Lower lobe of right lung (tissue), 2 donors: Measurements from ENCODE around the gene MRPL55. TPM values are rescaled to one million over a fixed set of nuclear protein-coding genes. Genes with fewer than 3 reads are reported as not detected.

Experiments
- ATAC-seq, 2 donors: fragments of 200-7000 bp; cut with Tn5 transposase; one replicate each; pipeline ENCODE4 v1.9.1; 2020 to 2022; ENCODE audit warnings: mild to moderate bottlenecking in 2 of 2, moderate library complexity in 2 of 2
- DNase-seq: peaks from one replicate; pipeline ENCODE4 v3.0.0-alpha.2; 2020
- H3K27ac ChIP-seq: fragments of 200-600 bp; one replicate; pipeline ENCODE4 v1.8.0; 2022
- H3K27me3 ChIP-seq: fragments of 200-600 bp; one replicate; pipeline ENCODE4 v1.8.0; 2022; ENCODE audit warnings: low read depth
- H3K36me3 ChIP-seq: fragments of 200-600 bp; one replicate; pipeline ENCODE4 v1.8.0; 2022; ENCODE audit warnings: mild to moderate bottlenecking
- H3K4me1 ChIP-seq: fragments of 200-600 bp; one replicate; pipeline ENCODE4 v1.8.0; 2022
- H3K4me3 ChIP-seq: fragments of 200-600 bp; one replicate; pipeline ENCODE4 v1.8.0; 2022; ENCODE audit warnings: mild to moderate bottlenecking
- H3K9me3 ChIP-seq: fragments of 200-600 bp; one replicate; pipeline ENCODE4 v1.8.0; 2022
- intact Hi-C: fragments of 100-400 bp; cut with DNase I; formaldehyde crosslinking; loops from one replicate; pipeline ENCODE4 v1.11.0; 2022
- total RNA-seq: library from RNA; stranded (reverse); fragmentation: NEBNext Ultra II Directional; extraction: Animal tissue kit (Norgen Biotek cat#: 25700); gene quantifications from one replicate; pipeline ENCODE4 v1.2.1, GENCODE V29; 2021
- TF ChIP-seq, protein P1 (sequence below): fragments of 200-600 bp; IDR thresholded peaks from one replicate; pipeline ENCODE4 v1.8.0; 2022; ENCODE audit warnings: antibody characterized with exemption, mild to moderate bottlenecking
- donor health status: DM: no; HTN: yes; CAD: no; lungs with severe emphysema.

Gene MRPL55
- total RNA-seq, 1 donor from 2014 or later: 43.6 TPM

DNA sequence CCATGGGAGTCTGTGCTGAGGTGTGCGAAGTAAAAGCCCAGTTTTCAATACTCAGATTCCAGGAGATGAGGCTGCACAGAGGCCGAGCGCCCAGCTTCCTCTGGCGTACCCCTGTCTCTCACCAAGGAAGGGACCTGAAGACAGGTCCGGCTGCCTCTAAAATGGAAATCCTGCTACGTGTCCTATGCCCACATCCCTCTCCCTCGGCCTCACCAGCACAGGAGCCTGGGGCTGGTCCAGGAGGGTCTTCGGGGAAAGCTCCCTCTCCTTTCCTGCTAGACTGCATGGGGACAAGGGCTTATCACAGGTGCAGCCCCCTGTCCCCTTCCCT is 392 bp downstream of the MRPL55 start:
- DNase-seq (peak; percentile 48), ATAC-seq (no peak)
- no peaks in the 10 kb centered on the region for H3K27me3 ChIP-seq
- intact Hi-C loops: no loop called here
- TF ChIP-seq, protein P1, sequence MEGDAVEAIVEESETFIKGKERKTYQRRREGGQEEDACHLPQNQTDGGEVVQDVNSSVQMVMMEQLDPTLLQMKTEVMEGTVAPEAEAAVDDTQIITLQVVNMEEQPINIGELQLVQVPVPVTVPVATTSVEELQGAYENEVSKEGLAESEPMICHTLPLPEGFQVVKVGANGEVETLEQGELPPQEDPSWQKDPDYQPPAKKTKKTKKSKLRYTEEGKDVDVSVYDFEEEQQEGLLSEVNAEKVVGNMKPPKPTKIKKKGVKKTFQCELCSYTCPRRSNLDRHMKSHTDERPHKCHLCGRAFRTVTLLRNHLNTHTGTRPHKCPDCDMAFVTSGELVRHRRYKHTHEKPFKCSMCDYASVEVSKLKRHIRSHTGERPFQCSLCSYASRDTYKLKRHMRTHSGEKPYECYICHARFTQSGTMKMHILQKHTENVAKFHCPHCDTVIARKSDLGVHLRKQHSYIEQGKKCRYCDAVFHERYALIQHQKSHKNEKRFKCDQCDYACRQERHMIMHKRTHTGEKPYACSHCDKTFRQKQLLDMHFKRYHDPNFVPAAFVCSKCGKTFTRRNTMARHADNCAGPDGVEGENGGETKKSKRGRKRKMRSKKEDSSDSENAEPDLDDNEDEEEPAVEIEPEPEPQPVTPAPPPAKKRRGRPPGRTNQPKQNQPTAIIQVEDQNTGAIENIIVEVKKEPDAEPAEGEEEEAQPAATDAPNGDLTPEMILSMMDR: no peak
- H3K4me3 ChIP-seq: peak overlapping the region; percentile 78
- H3K9me3 ChIP-seq: no peaks in the 10 kb centered on the region
- peaks cover 23% of the 10 kb centered on the region for H3K36me3 ChIP-seq
- H3K4me1 ChIP-seq: peaks cover 27% of the 10 kb centered on the region
- peak overlapping the region; percentile 92 for H3K27ac ChIP-seq

DNA sequence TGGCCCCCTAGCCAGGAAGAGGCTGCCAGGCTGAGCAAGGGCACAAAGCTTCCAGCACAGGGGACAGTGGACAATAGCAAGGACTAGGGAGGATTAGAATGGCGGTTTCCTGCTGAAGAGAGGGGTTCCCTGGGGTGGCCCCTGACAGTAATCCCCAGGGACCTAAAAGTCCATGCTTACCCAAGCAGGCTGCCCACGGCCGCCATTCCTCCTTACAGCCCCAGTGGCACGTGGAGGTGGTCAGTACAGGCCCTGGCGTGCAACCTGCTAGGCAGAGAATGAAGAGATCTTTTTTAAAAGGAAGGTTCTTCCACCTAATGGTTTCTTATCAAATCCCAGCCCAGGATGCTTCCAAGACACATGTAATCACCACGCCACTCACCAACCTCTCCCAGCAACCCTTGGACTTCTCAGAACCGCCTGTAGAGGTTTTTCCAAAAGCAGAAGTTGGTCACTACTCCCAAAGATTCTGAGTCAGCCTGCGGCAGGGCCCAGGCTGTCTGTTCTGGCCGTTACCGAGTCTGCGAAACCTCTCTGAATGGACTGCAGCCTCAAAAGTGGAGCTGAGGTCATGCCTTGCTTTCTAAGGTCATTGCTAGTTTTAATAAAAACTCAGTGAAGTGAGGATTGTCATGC is 926 bp downstream of the MRPL55 start:
- intact Hi-C loops: no loop called here
- peak overlapping the region; percentile 78 for H3K4me3 ChIP-seq
- H3K27me3 ChIP-seq: no peaks in the 10 kb centered on the region
- TF ChIP-seq, protein P1: no peak
- H3K36me3 ChIP-seq: peaks cover 23% of the 10 kb centered on the region
- peaks cover 31% of the 10 kb centered on the region for H3K4me1 ChIP-seq
- ATAC-seq (no peak), DNase-seq (peak; percentile 51)
- H3K27ac ChIP-seq: peak overlapping the region; percentile 92
- H3K9me3 ChIP-seq: no peaks in the 10 kb centered on the region

DNA sequence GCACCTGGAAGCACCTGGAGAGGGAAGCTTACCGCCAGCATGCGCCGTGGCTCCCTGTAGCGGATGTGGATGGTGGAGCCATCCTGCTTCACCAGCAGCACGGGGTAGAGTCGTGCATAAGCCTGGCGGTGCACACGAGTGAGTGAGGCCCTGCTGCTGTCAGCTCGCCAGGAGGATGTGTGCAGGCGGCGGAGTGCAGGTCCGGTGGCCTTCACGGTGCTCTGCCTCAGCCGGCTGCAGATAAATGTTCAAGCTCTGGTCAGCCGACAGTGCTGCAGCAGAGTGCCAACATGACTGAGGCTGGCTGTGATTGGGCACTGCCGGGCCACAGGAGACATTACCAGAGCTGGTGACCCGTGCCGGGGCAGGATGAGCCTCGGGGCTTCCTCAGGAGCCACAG is 1.5 kb downstream of the MRPL55 start:
- ATAC-seq (no peak), DNase-seq (peak; percentile 45)
- Histone ChIP-seq H3K4me3 (no peak overlapping the region), H3K4me1 (peaks cover 31% of the 10 kb centered on the region), H3K9me3 (no peaks in the 10 kb centered on the region), H3K36me3 (peaks cover 23% of the 10 kb centered on the region), H3K27me3 (no peaks in the 10 kb centered on the region), H3K27ac (no peak overlapping the region)
- TF ChIP-seq, protein P1: no peak
- intact Hi-C loops: no loop called here

DNA sequence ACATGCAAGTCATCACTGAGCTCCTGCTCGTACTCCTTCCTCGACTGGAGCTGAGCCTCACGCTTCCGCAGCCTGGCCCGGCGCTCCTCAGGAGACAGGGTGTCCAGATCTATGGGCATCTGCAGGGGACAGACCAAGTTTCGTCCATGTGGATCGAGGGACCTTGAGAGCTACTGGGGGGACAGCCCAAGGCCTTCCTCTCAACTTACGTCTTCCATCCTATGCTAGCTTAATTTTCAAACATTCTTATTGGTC is 2.4 kb downstream of the MRPL55 start:
- H3K36me3 ChIP-seq: peaks cover 23% of the 10 kb centered on the region
- H3K4me3 ChIP-seq: no peak overlapping the region
- TF ChIP-seq, protein P1: no peak
- intact Hi-C loops: no loop called here
- ATAC-seq: no peak
- no peak for DNase-seq
- H3K4me1 ChIP-seq: peaks cover 39% of the 10 kb centered on the region
- no peaks in the 10 kb centered on the region for H3K27me3 ChIP-seq
- no peak overlapping the region for H3K27ac ChIP-seq
- no peaks in the 10 kb centered on the region for H3K9me3 ChIP-seq

DNA sequence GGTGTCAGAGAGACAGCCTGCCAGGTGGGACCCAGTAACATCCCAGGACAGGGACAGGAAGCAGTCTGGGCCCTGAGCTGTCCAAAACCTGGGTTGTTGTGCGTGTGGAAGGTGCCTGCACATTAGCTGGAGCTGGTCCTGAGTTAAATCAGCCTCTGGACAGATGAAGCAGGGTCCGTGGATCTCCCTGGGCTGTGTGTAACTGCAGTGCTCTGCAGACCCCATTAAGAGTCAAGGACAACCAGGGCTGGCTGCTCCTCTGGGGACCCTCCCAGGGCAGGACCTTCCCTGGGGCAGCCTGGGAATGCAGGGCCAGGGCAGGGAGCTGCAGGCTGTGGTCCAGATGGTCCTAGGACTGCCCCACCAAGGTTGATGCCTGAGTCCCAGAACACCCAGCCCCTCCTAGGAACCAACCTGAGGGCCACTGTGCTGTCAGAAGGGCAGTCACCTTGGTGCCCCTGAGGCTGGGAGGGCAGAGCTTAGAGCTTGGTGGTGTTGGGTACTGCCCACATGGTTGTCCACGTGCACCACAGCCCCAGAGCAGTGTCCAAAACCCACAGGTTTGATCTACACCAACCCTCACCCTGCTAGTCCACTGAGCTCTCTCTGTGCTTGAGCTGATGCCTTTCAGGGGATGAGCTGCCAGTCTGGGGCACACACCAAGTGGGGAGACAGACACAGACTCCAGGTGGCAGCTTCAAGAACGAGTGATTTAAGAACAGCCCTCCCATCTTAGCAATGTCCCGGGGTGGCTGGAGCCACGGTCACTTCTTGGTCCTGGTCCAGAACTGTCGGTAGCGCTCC is 2.9 kb downstream of the MRPL55 start:
- Histone ChIP-seq H3K27me3 (no peaks in the 10 kb centered on the region), H3K9me3 (no peaks in the 10 kb centered on the region), H3K27ac (no peak overlapping the region), H3K4me1 (peaks cover 44% of the 10 kb centered on the region), H3K4me3 (no peak overlapping the region), H3K36me3 (peaks cover 23% of the 10 kb centered on the region)
- intact Hi-C loops: no loop called here
- ATAC-seq: no peak
- TF ChIP-seq, protein P1: no peak
- DNase-seq: no peak
